Left kidney (tissue), 2 donors: Measurements from ENCODE around the gene PRR35. TPM values are rescaled to one million over a fixed set of nuclear protein-coding genes. Genes with fewer than 3 reads are reported as not detected.

ENCODE experiments used
- DNase-seq: peaks from one replicate; pipeline ENCODE4 v3.0.0-alpha.2; 2013
- polyA plus RNA-seq: library from polyadenylated mRNA; unstranded; fragments of 120-200 nt; gene quantifications from one replicate; pipeline ENCODE4 v1.2.1, GENCODE V29; 2013; ENCODE audit not compliant: insufficient read length

Gene PRR35
- polyA plus RNA-seq, 1 donor: 6.6 TPM

- no peak for DNase-seq
These were observed 13.1 kb upstream of the PRR35 start for GRCh38 chr16:546909-547770.

DNA sequence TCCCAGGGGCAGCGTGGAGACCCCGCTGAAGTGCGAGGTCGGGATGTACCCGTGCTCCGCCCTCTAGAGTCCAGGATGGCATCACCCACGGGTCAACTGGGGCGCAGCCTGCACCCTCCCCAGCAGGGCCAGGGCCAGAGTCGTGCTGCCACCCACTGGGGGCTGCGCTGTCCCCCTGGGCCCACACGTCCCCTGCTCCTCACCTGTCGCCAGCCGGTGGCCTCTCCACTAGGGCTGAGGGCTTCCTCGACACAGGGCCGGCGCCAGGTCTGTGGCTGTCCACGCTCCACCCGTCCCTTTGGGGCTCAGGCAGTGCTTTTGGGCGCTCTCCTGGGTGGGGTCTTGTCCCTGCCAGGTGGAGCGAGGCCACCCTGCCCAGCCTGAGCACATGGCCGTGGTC is 11.6 kb upstream of the PRR35 start:
- no peak for DNase-seq

DNA sequence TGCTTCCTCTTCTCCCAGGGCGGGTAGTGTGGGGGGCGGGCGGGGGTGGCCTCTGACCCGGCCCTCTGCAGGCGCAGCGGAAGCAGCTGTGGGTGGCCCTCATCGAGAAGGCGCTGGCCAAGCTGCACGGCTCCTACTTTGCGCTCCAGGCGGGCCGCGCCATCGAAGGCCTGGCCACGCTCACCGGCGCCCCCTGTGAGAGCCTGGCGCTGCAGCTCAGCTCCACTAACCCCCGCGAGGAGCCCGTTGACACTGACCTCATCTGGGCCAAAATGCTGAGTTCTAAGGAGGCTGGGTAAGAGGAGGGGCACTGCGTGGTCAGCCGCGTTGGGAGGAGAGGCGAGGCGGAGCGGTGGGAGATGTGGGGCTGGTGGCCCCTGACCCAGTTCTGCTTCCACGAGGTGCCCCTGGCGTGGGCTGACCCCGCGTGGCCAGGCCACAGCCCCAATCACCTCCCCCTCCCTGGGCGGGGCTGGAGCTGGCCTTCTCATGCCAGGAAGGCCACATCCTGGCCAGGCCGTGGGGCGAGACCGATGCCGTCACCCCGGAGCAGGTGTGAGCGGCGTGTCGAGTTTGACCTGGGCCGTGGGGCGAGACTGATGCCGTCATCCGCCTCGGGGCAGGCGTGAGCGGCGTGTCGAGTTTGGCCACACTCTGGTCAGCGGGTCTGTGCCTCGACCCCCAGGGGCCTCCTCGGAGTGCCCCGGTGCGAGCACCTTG is 10.5 kb upstream of the PRR35 start:
- no peak for DNase-seq

DNA sequence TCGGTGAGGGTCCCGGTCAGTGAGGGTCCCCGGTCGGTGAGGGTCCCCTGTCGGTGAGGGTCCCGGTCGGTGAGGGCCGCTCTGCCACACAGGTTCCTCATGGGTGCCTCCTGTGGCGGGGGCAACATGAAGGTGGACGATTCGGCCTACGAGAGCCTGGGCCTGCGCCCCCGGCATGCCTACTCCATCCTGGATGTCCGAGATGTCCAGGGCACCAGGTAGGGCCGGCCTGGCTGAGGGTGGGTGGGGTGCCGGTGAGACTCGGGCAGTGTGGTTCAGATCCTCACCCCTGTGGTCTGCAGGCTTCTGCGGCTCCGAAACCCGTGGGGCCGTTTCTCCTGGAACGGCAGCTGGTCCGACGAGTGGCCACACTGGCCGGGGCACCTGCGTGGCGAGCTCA is 9.0 kb upstream of the PRR35 start:
- no peak for DNase-seq

DNA sequence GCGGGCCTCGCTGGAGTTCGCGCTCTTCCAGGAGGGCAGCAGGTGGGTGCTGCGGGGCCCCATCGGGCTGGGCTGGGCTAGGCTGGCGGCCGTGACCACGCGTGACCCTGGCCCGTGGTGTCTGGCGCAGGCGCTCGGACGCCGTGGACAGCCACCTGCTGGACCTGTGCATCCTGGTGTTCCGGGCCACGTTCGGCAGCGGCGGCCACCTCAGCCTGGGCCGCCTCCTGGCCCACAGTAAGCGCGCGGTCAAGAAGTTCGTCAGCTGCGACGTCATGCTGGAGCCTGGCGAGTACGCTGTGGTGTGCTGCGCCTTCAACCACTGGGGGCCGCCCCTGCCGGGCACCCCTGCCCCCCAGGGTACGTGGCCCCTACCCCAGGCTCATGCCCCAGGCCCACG is 8.0 kb upstream of the PRR35 start:
- no peak for DNase-seq

DNA sequence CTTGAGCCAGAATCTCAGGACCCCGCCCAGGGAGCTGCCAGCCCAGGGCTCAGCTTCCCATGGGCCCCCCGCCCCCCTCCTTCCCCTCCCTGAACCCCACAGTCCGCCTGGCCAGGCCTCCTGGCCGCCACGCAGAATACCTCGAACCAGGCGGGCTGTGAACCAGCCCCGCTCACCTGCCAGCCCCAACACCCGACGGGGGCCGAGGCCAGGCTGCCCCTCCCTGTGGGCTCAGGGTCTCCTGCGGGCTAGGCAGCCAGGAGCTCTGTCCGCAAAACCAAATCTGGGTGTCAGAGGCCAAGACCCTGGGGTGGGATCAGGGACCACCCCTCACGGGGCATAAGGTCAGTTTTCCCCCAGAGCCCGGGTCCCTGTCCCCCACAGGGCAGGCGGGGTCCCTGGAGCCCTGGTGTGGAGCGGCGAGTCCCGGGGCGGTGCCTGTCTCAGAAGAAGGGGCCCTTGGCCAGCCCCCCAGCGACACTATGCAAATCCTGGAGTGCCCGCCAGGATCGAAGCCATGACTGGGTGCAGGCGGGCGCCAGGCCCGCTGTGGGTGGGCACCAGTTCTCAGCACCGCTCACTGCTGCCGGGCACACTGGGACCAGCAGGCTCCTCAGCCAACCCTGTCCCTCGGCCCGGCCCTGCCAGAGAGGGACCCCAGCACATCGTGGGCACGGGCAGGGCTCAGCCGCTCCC is 6.4 kb upstream of the PRR35 start:
- no peak for DNase-seq

- DNase-seq: no peak
These were observed 5.9 kb upstream of the PRR35 start for GRCh38 chr16:554297-554621.

- no peak for DNase-seq
These were observed 5.4 kb upstream of the PRR35 start for GRCh38 chr16:554640-555365.

DNA sequence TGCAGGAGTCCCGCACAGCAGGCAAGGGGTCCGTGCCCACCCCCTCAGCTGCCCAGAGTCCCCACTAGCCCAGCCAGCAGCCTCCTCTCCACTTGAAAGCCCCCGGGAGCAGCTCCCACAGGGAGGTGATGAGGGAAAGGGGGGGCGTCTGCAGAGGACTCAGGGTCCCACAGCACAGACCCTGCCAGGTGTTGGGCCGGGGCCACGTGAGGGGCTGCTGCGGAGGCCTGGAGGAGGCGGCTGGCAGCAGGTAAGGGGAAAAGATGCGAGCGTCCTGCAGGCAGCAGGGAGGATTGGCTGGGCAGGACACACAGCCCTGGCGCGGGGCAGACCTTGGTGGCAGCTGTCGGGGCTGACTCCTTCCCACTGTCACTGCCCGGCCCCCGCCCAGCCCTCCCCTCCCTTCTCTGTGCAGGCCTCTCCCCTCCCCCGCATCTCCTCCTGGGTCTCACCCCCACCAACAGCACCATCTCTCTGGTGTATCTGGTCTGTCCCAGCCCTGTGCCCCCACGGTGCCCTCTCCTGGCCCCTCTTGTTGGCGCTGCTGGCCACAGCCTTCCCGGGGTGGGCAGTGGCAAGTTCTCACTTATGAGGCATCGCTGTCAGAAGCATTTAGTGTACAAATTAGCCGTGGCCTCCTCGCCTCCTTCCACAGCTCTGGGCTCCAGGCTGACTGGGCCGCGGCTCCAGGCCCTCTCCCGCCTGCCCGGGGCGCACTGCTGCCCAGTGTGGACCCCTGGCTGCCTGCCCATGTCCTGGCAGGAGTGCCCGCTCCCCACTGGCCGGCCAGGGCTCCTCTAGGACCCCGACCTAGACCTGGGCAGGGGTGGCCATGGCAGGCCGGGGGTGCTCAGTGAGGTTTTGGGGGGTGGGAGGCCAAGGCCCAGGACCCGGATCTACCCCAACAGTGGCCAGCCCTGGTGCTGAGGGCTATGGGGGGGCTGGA is 4.4 kb upstream of the PRR35 start:
- no peak for DNase-seq

GRCh38 chr16:556474-557173 is 3.6 kb upstream of the PRR35 start:
- no peak for DNase-seq

DNA sequence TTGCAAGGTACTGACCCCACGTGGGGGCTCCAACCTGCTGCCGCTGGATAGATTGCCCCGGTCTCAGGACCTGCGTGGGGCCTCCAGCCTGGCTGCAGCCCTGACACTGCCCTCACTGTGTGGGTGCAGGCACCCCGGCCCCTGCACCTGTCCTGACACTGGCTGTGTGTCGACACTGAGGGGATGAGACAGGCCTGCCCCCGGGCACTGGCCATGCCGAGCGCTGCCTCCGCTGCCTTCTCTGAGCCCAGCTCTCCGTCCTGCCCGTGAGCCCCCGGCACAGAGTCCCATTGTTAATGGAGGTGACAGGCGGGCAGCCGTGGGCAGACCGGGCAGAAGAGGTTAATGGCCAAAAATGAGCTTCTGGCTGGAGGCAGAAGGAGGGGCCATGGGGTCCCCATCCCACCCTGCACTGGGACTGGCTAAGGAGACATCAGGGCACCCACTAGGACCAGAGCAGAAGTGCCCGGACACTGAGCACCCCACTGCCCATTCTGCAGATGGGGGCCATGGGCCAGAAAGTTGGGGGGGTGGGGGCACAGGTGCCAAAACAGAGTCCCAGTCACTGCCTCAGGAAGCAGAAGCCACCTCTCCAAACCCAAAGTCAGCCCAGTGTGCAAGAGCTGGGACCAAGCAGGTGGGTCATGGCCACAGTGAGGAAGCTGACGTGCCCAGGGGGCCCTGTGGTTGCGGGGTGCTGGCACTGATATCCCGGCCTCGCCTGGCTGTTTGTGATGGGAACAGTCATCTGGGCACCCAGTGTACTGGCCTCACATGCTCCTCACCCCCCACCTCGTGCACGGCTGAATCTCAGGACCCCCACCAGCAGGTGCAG is 2.5 kb upstream of the PRR35 start:
- no peak for DNase-seq

DNA sequence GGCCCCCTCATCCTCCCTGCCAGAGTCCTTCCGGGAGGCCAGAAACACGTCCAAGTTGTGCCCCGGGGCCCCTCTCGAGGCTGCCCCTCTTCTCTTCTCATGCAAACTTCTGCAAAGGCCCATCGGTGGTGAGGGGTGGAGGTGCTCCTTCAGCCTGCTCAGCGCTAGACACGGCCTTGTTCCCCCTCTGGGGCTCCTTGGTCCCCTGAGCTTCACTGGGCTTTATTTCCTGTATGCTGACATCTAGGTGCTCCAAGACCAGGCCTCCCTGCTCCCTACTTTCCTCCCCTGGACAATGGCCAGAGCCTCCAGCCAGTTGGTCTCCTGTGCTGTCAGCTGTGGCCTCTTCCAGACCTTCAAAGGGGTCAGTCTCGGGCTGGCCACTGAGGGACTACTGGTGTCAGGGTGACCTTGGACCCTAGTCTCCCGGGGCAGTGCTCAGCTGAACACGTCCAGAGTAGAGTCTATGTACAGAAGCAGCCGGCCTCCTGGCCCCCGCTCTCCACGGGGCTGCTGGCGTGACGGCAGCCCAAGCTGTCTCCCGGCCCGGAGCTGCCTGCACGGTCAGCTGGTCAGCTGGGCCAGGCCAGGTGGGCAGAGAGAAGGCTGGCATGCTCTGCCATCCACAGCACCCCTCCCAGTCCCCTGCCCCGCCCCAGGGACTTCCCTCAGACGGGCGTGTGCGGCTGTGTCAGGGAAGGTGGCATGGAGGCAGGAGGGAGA is 1.7 kb upstream of the PRR35 start:
- DNase-seq: no peak

DNA sequence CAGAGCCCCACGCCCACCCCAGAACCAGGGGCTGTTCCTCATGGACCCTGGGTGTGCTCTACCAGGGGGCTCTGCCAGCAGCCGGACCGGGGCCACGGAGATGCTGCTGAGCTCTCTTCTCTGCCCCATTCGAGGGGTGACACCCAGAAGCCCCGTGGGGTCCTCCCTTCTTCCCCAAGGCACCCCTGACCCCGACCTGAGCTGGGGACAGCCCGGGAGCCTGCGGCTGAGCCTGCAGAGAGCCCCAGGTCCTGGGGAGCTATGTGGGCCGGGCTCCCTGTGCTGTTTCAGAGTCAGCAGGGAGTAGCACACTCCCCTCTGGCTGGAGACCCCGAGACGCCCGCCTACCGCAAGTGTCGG is 1.2 kb upstream of the PRR35 start:
- no peak for DNase-seq

DNA sequence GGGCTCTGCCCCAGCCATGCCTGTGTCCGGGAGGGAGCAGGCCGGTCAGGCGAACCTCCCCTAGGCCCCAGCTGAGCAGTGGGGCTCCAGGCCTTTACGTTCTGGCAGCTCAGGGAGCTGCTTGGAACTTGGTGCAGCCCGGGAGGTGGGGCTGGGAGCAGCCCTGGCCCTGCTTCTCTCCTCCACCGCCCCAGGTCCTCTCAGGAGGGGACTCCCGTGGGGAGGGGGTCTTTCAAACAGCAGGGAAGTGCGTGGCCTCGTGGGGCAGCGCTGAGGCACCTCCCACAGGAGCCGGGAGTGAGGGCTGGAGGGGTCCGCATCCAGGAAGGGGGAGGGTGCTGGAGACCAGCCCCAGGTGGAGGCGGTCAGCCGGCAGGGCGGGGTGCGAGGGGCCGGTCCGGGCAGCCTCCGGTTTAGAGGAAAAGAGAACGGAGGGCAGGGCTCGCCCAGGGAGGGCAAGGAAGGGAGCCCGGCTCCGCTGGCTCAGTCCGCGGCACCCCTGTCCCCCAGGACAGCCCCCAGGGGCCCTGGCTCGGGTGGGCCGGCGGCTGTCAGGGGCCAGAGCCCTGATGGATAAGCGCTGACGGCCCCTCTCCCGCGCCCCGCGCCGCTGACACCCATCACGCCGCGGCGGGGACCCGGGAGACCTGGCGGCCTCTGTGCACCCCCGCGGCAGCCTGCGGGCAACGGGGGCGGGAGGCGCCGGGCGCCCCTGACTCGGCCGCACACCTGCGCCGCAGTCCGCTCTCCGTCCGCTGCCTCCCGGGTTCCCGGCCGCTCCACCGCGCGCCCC is 587 bp upstream of the PRR35 start:
- no peak for DNase-seq

DNA sequence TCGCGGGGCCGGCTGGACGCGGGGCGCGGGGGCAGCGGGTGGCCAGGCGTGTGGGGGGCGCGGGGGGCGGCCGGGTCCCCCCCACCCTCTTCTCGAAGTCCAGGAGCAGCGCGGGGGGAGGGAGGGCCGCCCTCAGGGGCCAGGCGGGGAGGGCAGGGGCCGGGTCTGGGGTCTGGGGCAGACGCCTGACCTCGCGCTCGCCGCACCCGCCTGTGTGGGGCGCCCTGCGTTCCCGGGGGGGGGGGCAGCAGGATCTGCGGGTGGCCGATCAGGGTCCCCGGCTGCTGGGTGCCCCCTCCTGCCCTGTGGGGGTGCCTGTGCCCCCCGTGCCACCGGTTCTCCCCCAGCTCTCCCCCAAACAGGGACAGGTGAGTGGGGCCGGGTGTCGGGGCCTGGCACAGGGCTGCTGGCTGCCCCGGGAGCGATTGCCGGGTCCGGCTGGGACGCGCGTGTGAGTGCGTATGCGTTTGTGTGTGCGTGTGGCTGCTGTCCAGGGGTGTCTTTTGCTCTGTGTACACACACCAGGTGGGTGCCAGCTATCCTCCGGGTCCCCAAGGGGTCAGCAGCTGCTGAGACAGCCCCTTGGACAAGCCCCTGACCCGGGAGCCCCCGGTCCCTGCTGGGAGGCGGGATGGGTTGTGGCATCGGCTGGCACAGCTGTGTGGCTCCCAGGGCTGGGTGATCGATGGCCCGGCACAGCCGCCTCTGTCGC is 663 bp downstream of the PRR35 start:
- no peak for DNase-seq

- DNase-seq: no peak
These were observed 1.2 kb downstream of the PRR35 start for GRCh38 chr16:561413-561794.
